Colon (tissue), 2 donors: ENCODE measurements around the gene PCDH8.

Experiments used
- FAIRE-seq: peaks from 2 replicates; lab custom pipeline; 2012; peaks lifted over from hg19 to GRCh38; lab: Jason Lieb, UNC
- donor health status: control.
- donor health status: control.

The PCDH8 gene

DNA sequence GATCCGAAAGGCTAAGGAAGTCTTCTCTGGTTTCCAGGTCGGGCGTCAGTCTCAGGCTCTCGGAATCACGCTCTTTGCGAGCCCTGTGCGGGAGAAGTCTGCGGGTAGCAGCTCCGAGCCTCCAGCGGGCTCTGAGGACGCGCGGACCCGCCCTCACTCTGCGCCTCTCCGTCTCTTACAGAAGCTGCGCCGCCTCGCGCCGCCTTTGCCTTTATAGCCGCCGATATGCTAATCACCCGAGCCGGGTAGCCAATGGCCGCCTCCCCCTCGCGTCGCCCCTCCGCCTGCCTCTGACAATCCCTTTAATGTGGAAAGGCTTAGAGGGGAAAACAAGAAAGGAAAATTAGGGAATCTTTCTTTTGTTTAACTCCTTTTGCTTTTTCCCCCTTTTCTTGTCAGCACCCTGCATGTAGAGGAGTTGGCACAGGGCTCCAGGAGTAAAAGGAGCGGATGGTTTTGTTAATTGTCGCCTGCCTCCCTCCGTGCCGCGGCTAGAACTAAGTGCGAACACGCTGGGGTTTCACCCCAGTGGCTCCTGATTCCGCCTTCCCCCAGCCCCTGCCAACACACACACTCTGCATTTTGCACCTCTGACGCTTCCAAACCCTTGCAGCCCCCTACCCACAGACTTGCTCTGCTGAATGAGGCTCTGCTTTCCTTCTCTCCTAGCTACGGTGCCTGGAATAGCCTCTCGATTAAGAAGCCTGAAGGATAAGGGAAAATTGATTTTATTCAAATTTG, at the start of gene PCDH8:
PCDH8 (minus strand) TSS at position 186 of the 741 bp plus-strand sequence. CDS start 204 bp downstream, outside the sequence.
- no peak for FAIRE-seq

DNA sequence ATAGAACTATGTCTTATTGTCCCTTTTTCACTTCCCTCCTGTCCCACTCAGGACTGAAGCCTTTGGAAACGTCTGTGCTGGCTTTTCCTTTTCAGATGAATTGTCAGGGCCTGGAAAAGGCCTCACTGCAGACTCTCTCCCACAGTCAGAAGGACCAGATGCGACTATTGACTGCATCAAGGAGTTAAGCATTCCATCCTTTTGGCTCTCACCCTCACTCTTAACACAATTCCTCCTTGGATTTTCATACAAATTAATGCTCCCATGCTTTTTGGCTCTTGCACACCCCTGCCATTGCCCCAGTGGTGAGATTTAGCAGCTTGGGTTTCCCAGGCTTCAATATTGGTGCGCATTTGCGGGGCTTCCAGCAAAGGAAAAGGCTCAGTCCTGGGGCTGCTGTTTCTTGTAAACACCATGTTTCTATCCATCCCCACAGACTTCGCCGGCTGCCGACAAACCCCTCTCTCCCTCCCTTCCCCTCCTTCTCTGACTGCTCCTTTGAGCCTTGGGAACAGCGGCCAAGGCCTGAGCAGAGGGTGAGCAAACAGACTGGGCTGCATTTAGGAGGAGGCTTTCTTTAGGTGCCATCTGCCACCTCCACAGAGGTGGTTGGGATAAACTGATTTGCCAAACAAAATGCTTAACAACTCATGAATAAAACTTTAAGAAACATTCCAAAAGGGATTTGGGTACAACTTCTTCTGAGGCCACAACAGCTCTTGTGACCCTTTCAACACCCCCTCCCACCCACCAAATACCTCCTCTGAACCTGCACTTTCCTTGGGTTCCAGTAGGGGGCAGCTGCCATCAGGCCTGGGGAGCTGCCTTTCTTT, 48.6 kb upstream of the PCDH8 start:
- FAIRE-seq: no peak

DNA sequence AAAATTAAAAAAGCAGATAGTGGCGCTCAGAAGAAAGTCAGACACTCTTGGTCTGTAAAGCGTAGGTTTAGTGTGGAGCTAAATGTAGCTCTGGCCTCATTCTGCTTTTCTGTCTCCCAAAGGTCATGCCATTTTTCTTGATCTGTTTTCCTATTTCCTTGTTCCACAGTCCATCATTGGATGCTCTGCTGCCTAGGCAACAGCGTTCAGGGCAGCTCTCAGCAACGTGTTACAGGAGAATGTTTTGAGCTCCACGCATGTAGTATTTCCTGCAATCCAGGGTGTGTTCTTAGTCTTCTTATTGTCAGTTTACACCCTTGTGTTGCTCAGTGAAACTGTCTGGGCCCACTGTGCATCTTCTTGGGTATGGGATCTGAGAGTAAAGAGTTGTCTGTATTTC, 46.0 kb upstream of the PCDH8 start:
- no peak for FAIRE-seq

DNA sequence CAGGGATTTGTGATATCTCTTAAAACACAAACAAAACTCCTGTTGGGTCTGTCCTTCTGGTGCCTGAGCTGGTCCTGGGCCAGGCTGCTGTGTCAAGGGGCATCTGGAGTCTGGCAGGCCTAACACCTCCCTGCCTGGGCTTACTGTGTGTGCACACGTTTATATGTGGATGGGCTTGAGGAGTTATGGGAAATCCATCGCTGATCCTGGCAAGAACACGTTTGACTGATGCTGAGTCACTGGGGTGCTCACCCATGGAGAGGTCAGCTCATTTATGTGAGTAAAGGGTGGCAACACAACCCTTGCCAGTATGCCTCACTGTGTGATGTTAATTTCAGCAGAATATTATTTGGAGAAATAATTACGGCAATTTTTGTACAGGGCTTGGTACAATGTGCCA, 44.5 kb upstream of the PCDH8 start:
- no peak for FAIRE-seq

DNA sequence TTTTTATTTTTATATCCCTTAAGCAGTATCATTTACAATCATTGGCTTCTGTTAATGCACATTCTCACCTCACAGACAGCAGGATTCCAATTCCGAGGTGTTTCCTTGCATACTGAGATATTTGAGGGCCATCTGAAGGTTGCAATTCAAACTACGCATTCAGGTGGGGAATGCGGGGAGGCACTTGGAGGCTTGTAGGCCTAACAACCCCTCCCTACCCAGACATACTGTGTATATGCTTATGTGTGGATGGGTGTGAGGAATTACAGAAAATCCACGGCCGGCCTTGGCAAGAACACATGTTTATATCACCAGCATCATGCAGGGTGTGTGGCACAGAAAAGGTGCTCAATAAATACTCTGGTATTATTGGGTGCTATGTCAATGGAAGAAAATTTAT, 43.3 kb upstream of the PCDH8 start:
- no peak for FAIRE-seq

- FAIRE-seq: no peak
Observed at GRCh38 chr13:52887165-52887564, 38.7 kb upstream of the PCDH8 start.

GRCh38 chr13:52885141-52885540, 36.7 kb upstream of the PCDH8 start:
- FAIRE-seq: no peak

- no peak for FAIRE-seq
Observed at GRCh38 chr13:52884429-52885010, 36.1 kb upstream of the PCDH8 start.

DNA sequence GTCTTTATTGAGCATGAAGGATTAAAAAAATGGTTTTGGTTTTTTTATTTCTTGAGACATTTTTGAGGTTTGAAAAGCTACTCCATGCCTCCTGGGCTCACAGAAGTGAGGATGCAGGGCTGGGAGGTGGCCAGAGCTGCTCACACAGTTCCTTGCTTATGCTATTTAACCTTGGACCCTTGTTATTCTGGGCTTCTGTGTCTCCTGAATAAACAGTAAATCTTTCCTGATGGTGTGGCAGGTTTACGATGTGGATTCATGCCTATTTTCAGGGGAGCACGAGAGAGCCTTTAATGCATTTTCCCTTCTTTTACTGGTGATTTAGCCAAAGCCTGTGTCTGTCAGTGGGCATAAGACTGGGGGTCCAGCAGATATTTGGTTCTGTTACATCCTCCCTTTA, 34.3 kb upstream of the PCDH8 start:
- no peak for FAIRE-seq

DNA sequence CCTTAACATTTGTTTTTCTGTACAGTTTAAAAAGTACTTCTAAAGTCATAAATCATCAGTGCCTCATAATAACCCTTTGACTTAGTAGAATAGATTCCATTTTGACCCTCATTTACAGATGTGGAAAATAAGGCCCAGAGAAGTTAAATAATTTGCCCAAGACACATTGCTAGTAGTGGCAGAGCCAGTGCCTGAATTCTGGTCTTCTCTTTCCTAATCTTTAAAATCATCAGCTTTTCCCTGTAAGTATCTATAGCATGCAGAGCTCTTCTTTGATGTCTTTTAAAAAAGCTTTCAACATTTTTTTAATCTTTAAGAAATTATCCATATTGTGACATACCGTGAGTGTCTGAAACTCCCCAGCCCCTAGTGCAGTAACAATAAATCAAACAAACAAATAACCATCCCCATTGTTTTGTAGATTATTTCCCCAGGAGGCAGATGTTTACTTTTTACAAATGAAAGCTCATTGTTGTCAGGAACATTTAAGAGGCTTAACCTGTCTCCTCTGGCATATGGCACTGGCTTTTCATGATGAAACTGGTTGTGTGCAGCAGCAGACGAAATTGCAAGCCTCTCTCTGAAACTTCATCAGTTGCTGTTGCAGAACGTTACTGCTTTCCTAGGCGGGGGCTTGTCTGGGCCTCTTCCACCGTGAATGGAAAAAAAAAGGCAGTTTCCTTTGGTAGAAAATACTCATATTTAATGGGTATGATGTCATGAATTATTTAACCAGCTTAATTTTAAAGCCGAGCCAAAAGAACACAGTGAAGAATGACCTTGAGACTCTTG, 31.7 kb upstream of the PCDH8 start:
- no peak for FAIRE-seq

- FAIRE-seq: no peak
Observed at GRCh38 chr13:52878831-52879230, 30.4 kb upstream of the PCDH8 start.

GRCh38 chr13:52870143-52870542, 21.7 kb upstream of the PCDH8 start:
- FAIRE-seq: no peak

- no peak for FAIRE-seq
Observed at GRCh38 chr13:52869621-52870020, 21.2 kb upstream of the PCDH8 start.

GRCh38 chr13:52869050-52869449, 20.6 kb upstream of the PCDH8 start:
- FAIRE-seq: no peak

- no peak for FAIRE-seq
Observed at GRCh38 chr13:52868190-52868589, 19.8 kb upstream of the PCDH8 start.

GRCh38 chr13:52864941-52865340, 16.5 kb upstream of the PCDH8 start:
- no peak for FAIRE-seq

DNA sequence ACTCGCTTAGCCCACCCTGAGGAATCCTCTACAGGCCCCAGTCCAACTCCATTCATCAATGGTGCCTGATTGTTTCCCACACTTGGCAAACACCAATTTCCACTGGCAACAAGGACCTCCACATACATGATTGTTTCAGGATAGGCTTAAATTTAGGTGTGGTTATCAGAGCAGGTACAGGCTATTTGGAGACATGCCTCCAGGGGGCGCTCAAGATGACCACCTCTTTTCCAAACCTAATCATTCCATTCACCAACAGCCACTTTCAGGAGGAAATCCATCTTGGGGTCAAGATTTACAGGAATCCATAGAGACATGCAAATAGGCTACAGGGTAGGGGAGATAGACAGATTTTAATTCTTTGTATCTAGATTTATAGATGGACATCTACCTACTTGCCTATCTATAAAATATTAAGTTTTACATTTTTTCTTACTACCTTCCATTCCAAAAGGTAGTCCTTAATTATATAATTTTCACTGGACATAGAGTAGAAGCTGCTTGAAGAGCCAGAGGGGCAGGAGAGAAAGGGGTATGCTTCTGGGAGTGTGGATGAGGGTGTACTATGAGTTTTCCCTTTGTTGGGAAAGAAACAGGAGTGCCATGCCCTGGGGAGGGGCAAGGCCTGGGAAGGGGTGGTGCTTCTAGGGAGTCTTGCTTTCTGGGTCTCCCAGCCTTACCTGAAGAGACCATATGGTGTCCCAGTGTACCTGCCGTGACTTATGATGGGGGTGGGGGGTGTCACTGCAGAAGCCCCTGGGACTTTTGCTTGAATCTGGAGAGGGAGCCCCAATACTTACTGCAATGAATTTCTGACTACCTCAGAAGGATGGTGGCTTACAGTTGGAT, 14.1 kb upstream of the PCDH8 start:
- FAIRE-seq: no peak

GRCh38 chr13:52852444-52852843, 4.0 kb upstream of the PCDH8 start:
- FAIRE-seq: no peak

GRCh38 chr13:52851137-52851962, 2.9 kb upstream of the PCDH8 start:
- FAIRE-seq: no peak

- no peak for FAIRE-seq
Observed at GRCh38 chr13:52850396-52851136, 2.1 kb upstream of the PCDH8 start.
